PC-9 (cell line): Measurements from ENCODE around the gene ARSK. TPM values are rescaled to one million over a fixed set of nuclear protein-coding genes. Genes with fewer than 3 reads are reported as not detected.

Experiments
- BruUV-seq: library from RNA; stranded (reverse); fragments of 400-500 nt; replicated peaks from 2 replicates; lab custom pipeline; 2021; lab: Mats Ljungman, UMichigan
- CTCF ChIA-PET: fragments of 300-600 bp; sonication (Branson Sonifier 250); formaldehyde crosslinking; loops from one replicate; lab custom pipeline; 2022; ENCODE audit warnings: antibody characterized with exemption; lab: Charles Lee
- POLR2A ChIA-PET: fragments of 300-600 bp; sonication (Branson Sonifier 250); formaldehyde crosslinking; loops from one replicate; lab custom pipeline; 2022; ENCODE audit warnings: antibody characterized with exemption; ENCODE audit not compliant: unreplicated experiment; lab: Charles Lee
- DNase-seq, 2 experiments: peaks; one replicate each; pipeline versions ENCODE4 v3.0.0 to v3.0.0-alpha.2; 2015 to 2022; ENCODE audit warnings: mixed read lengths in 1 of 2
- H2AFZ ChIP-seq: fragments of 200-600 bp; sonication (generic); 2 replicates; pipeline ENCODE4 v1.8.1; 2017; ENCODE audit warnings: antibody characterized with exemption
- H3F3A ChIP-seq: fragments of 200-600 bp; sonication (generic); 2 replicates; pipeline ENCODE4 v1.8.1; 2017; ENCODE audit warnings: antibody characterized with exemption, mild to moderate bottlenecking, low read depth; ENCODE audit not compliant: insufficient read depth
- H3K27ac ChIP-seq: fragments of 200-600 bp; sonication (generic); 2 replicates; pipeline ENCODE4 v1.6.1; 2016; ENCODE audit warnings: mixed run types
- H3K27me3 ChIP-seq: fragments of 200-600 bp; sonication (generic); 2 replicates; pipeline ENCODE4 v1.6.1; 2016; ENCODE audit warnings: low read depth, mixed run types; ENCODE audit not compliant: insufficient read depth
- H3K36me3 ChIP-seq: fragments of 200-600 bp; sonication (generic); 2 replicates; pipeline ENCODE4 v1.6.1; 2016; ENCODE audit warnings: low read depth, mixed run types
- H3K4me1 ChIP-seq: fragments of 200-600 bp; sonication (generic); replicated peaks from 2 replicates; pipeline ENCODE4 v1.6.1; 2016; ENCODE audit warnings: mixed run types; ENCODE audit not compliant: insufficient read depth
- H3K4me2 ChIP-seq: fragments of 200-600 bp; sonication (generic); 2 replicates; pipeline ENCODE4 v1.6.1; 2017; ENCODE audit warnings: mixed run types
- H3K4me3 ChIP-seq: fragments of 200-600 bp; sonication (generic); 2 replicates; pipeline ENCODE4 v1.6.1; 2016; ENCODE audit warnings: mixed run types
- H3K79me2 ChIP-seq: fragments of 200-600 bp; sonication (generic); 2 replicates; pipeline ENCODE4 v1.6.1; 2017; ENCODE audit warnings: low read depth, mixed run types
- H3K9me2 ChIP-seq: fragments of 200-600 bp; sonication (generic); 2 replicates; pipeline ENCODE4 v1.8.1; 2017; ENCODE audit warnings: mild to moderate bottlenecking; ENCODE audit not compliant: insufficient read depth
- H3K9me3 ChIP-seq: fragments of 200-600 bp; sonication (generic); 2 replicates; pipeline ENCODE4 v1.8.1; 2016; ENCODE audit warnings: low read depth; ENCODE audit not compliant: insufficient read depth
- H4K20me1 ChIP-seq: fragments of 200-600 bp; sonication (generic); 2 replicates; pipeline ENCODE4 v1.8.1; 2017; ENCODE audit not compliant: insufficient read depth
- CTCF ChIP-seq: fragments of 200-600 bp; sonication (generic); conservative IDR thresholded peaks from 2 replicates; pipeline ENCODE4 v1.6.1; 2017; ENCODE audit warnings: mixed run types, antibody characterized with exemption, mild to moderate bottlenecking, moderate library complexity
- EZH2 ChIP-seq: fragments of 200-600 bp; sonication (generic); IDR thresholded peaks from 2 replicates; pipeline ENCODE4 v1.8.0; 2017; ENCODE audit warnings: antibody characterized with exemption, low read depth
- intact Hi-C: fragments of 100-400 bp; cut with micrococcal nuclease; formaldehyde crosslinking; loops from one replicate; pipeline ENCODE4 v1.10.0; 2022; ENCODE audit not compliant: unreplicated experiment
- total RNA-seq: library from RNA; stranded (reverse); gene quantifications from 2 replicates; pipeline ENCODE4 v1.2.3, GENCODE V29; 2021

The ARSK gene
- total RNA-seq, 1 experiment from 2014 or later = 5.8 TPM

- peaks cover 12% of the 10 kb centered on the region; the same call in 1 of the 2 replicates for H3K36me3 ChIP-seq
These were observed 35.2 kb upstream of the ARSK start for GRCh38 chr5:95519681-95520080.

GRCh38 chr5:95520206-95520605 lies 34.7 kb upstream of the ARSK start:
- POLR2A ChIA-PET = no interaction called here

More at GRCh38 chr5:95519681-95520080, 35.2 kb upstream of the ARSK start:
- no peaks in the 10 kb centered on the region for H3K9me2 ChIP-seq
- no peaks in the 10 kb centered on the region for H3K9me3 ChIP-seq
- no peaks in the 10 kb centered on the region for H4K20me1 ChIP-seq
- BruUV-seq = no TSS peak
- H3K4me1 ChIP-seq = no peaks in the 10 kb centered on the region
- H3K27ac ChIP-seq = no peak overlapping the region
- DNase-seq = no peak
- TF ChIP-seq CTCF = no peak
- no peak for TF ChIP-seq EZH2
- no peak overlapping the region for H3K4me2 ChIP-seq
- intact Hi-C loops = no loop called here
- no peak overlapping the region for H3K4me3 ChIP-seq
- H3K79me2 ChIP-seq = no peaks in the 10 kb centered on the region
- no peaks in the 10 kb centered on the region for H3K27me3 ChIP-seq
- no peak overlapping the region for H2AFZ ChIP-seq
- POLR2A ChIA-PET = no interaction called here
- no peaks in the 10 kb centered on the region for H3F3A ChIP-seq
- CTCF ChIA-PET = no interaction called here

GRCh38 chr5:95524423-95524822 lies 30.5 kb upstream of the ARSK start:
- POLR2A ChIA-PET = no interaction called here
- Histone ChIP-seq H4K20me1 (no peaks in the 10 kb centered on the region), H3K27me3 (no peaks in the 10 kb centered on the region), H3K4me2 (no peak overlapping the region), H3K4me1 (no peaks in the 10 kb centered on the region), H3K9me2 (no peaks in the 10 kb centered on the region), H3F3A (no peaks in the 10 kb centered on the region), H3K36me3 (peaks cover 12% of the 10 kb centered on the region), H3K9me3 (no peaks in the 10 kb centered on the region), H3K27ac (no peak overlapping the region), H2AFZ (no peak overlapping the region), H3K4me3 (no peak overlapping the region), H3K79me2 (no peaks in the 10 kb centered on the region)
- CTCF ChIA-PET = no interaction called here
- no peak for DNase-seq
- no peak for TF ChIP-seq CTCF
- TF ChIP-seq EZH2 = no peak
- BruUV-seq = no TSS peak
- intact Hi-C loops = no loop called here

More at GRCh38 chr5:95520206-95520605, 34.7 kb upstream of the ARSK start:
- BruUV-seq = no TSS peak
- no peaks in the 10 kb centered on the region for H3F3A ChIP-seq
- CTCF ChIA-PET = no interaction called here
- H2AFZ ChIP-seq = no peak overlapping the region
- no peaks in the 10 kb centered on the region for H3K79me2 ChIP-seq
- no peak for DNase-seq
- H3K36me3 ChIP-seq = peaks cover 12% of the 10 kb centered on the region; the same call in 1 of the 2 replicates
- H3K27me3 ChIP-seq = no peaks in the 10 kb centered on the region
- no peaks in the 10 kb centered on the region for H3K4me1 ChIP-seq
- no peaks in the 10 kb centered on the region for H3K9me2 ChIP-seq
- no peak overlapping the region for H3K27ac ChIP-seq
- H3K9me3 ChIP-seq = no peaks in the 10 kb centered on the region
- no peaks in the 10 kb centered on the region for H4K20me1 ChIP-seq
- TF ChIP-seq CTCF (no peak), EZH2 (no peak)
- intact Hi-C loops = no loop called here
- H3K4me2 ChIP-seq = no peak overlapping the region
- H3K4me3 ChIP-seq = no peak overlapping the region
